ACC112 (cell line): ENCODE measurements around the gene BRIP1.
A peak's percentile ranks its signal among the peaks of the same experiment; 100 is the strongest.

Experiments
- H2AFZ ChIP-seq: fragments of 200-600 bp; sonication (generic); one replicate; pipeline ENCODE4 v1.6.0; 2017; ENCODE audit warnings: antibody characterized with exemption, low read length; ENCODE audit not compliant: unreplicated experiment
- H3K27ac ChIP-seq: fragments of 200-600 bp; sonication (generic); 2 replicates; pipeline ENCODE4 v1.5.1; 2014; ENCODE audit warnings: low read depth, mild to moderate bottlenecking, antibody characterized with exemption, low read length, moderate library complexity
- H3K27me3 ChIP-seq: fragments of 200-600 bp; sonication (generic); 2 replicates; pipeline ENCODE4 v1.6.1; 2014; ENCODE audit warnings: mild to moderate bottlenecking, antibody characterized with exemption, low read length, moderate library complexity, mixed read lengths; ENCODE audit not compliant: insufficient read depth
- H3K36me3 ChIP-seq: fragments of 200-600 bp; sonication (generic); 2 replicates; pipeline ENCODE4 v1.6.1; 2016; ENCODE audit warnings: mild to moderate bottlenecking, antibody characterized with exemption, low read length, moderate library complexity, mixed read lengths; ENCODE audit not compliant: insufficient read depth
- H3K4me1 ChIP-seq: fragments of 200-600 bp; sonication (generic); one replicate; pipeline ENCODE4 v1.6.1; 2016; ENCODE audit warnings: low read length, mixed read lengths; ENCODE audit not compliant: insufficient read depth, unreplicated experiment, control insufficient read depth
- H3K4me3 ChIP-seq: fragments of 200-600 bp; sonication (generic); 2 replicates; pipeline ENCODE4 v1.5.1; 2014; ENCODE audit warnings: mild to moderate bottlenecking, low read depth, low read length
- H3K79me2 ChIP-seq: fragments of 200-600 bp; sonication (generic); one replicate; pipeline ENCODE4 v1.6.0; 2016; ENCODE audit warnings: low read length; ENCODE audit not compliant: control insufficient read depth, unreplicated experiment, insufficient read depth

BRIP1 gene

DNA sequence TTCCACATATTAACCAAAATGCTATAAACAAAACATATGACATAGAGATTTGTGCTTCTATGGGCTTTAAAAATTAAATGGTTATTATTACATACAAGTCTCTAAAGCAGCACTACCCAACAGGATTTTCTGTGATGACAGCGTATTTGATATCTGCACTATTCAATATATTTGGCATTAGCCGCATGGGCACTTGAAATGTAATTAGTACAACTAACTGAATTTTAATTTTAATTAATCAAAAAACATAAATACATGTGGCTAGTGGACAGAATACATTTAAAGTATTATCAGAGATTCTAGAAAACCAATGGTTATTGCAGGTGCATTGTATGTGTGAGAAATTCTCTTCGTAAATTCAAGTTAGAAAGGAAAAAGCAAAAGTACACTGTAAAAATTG is 45.9 kb downstream of the BRIP1 start:
- H3K36me3 ChIP-seq, result peaks cover 23% of the 10 kb centered on the region
- no peaks in the 10 kb centered on the region for H3K79me2 ChIP-seq
- H3K4me3 ChIP-seq, result no peak overlapping the region

DNA sequence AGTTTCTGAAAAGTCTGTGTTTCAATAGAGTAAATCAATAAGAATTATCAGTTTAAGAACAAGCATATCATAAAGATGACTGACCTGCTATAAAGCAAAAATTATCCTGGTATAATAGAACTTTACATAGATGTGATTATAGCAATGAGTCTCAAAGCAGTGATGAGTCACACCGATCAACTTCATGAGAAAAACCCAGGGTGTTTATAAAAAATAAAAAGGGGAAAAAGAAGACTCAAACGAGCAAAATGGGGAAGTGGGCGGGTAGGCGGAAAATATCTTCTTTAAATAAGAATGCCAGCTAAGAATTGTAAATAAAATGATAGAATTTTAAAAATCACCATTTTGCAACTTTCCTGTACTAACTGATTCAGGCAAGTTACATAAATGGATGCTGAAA is 46.8 kb downstream of the BRIP1 start:
- no peak overlapping the region for H3K4me3 ChIP-seq
- peaks cover 17% of the 10 kb centered on the region for H3K36me3 ChIP-seq
- H3K4me1 ChIP-seq, result no peaks in the 10 kb centered on the region
- H3K79me2 ChIP-seq, result no peaks in the 10 kb centered on the region
- no peak overlapping the region for H3K27ac ChIP-seq
- no peak overlapping the region for H2AFZ ChIP-seq
- no peaks in the 10 kb centered on the region for H3K27me3 ChIP-seq

More for the DNA sequence above, 45.9 kb downstream of the BRIP1 start:
- H3K4me1 ChIP-seq, result no peaks in the 10 kb centered on the region
- H2AFZ ChIP-seq, result no peak overlapping the region
- H3K27me3 ChIP-seq, result no peaks in the 10 kb centered on the region
- no peak overlapping the region for H3K27ac ChIP-seq

DNA sequence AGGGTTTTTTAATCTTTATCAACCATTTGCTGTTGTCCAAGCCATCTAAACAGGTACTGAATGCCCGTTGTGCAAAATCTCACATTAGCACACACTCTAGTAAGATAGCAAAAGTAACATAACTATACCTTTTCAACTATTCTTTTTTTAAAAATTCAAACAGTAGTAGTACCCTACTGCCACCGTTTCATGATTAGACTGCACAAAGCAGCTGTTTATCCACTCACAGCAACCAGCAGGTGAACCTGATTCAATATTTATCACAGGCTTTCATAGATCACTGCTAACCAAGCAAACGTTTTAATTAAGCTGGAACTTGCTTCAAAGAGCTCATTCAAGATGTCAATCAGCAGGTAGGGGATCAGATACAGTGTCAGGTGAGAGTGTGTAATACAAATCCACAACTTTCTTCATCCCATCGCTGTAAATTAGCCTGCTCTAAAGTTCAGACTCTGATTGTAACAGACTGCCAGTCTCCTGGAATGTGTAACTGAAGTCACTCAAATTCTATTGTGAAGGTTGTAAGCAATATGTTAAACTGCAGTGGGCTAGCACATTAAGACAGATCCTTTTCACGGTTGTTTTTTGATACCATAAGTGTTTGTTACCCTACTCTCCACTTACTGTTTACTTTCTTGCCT is 47.3 kb downstream of the BRIP1 start:
- Histone ChIP-seq H3K4me3 (no peak overlapping the region), H3K4me1 (peaks cover under 1% of the 10 kb centered on the region), H3K79me2 (no peaks in the 10 kb centered on the region), H3K27ac (no peak overlapping the region), H3K27me3 (no peaks in the 10 kb centered on the region), H3K36me3 (peaks cover 13% of the 10 kb centered on the region), H2AFZ (no peak overlapping the region)

DNA sequence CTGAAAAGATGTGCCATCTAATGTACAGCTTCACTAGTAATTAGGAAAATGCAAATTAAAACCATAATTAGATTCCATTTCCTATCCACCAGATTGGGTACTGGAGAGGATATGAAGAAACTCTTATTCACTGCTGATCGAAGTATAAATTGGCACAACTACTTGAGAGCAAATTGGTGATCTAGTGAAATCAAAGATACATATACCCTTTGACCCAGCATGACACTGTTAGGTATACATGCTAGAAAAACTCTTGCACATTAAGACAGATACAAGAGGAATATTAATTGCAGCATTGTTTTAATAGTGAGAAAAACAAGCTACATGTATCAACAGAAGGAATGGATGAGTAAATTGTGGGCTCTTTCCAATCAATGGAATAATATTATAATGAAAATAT is 48.8 kb downstream of the BRIP1 start:
- H3K79me2 ChIP-seq, result no peaks in the 10 kb centered on the region
- H3K27ac ChIP-seq, result no peak overlapping the region
- no peaks in the 10 kb centered on the region for H3K27me3 ChIP-seq
- H2AFZ ChIP-seq, result no peak overlapping the region
- H3K4me1 ChIP-seq, result peaks cover 15% of the 10 kb centered on the region
- H3K4me3 ChIP-seq, result no peak overlapping the region
- peaks cover 5% of the 10 kb centered on the region; the same call in 1 of the 2 replicates for H3K36me3 ChIP-seq

DNA sequence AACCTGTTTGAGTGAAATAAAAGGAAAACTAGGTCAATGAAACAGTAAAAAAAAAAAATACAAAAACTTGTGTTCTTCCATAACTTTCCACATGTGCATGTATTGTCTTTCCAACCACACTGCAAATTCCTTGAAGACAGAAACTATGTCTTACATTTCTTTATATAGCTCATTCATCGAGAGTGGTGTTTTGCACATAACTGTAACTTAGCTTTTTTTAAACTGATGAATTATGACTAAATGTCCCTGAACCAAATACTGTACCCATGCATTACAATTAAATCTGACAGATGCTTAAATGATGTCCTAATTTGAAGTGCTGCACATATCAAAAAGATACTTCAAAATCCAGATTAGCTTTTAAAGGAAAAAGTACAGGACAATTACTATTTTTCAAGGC is 50.1 kb downstream of the BRIP1 start:
- H3K36me3 ChIP-seq, result peaks cover 5% of the 10 kb centered on the region; the same call in 1 of the 2 replicates
- H3K4me1 ChIP-seq, result peaks cover 18% of the 10 kb centered on the region
- H2AFZ ChIP-seq, result no peak overlapping the region

DNA sequence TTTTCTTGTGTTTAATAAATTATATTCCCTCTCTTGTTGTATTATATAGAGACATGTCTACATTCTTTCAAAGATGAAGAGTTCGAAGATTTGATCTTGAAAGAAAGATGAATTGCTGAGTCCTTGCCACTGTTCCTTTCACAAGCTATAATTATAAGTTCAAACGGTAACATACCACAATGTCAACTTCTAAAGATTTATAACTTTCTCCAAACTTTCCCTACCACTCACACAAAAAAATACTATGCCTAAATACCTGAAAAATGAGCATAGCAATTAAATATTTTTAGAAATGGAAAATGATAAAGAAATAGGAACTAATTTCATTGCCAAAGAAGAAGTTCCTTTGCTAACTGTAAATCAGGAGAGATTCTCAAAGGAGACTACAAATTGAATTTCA is 50.6 kb downstream of the BRIP1 start:
- Histone ChIP-seq H3K27ac (no peak overlapping the region), H3K36me3 (peaks cover 5% of the 10 kb centered on the region; the same call in 1 of the 2 replicates), H3K79me2 (no peaks in the 10 kb centered on the region), H3K4me1 (peaks cover 18% of the 10 kb centered on the region), H3K4me3 (no peak overlapping the region), H3K27me3 (no peaks in the 10 kb centered on the region), H2AFZ (no peak overlapping the region)

More for the DNA sequence above, 50.1 kb downstream of the BRIP1 start:
- Histone ChIP-seq H3K4me3 (no peak overlapping the region), H3K79me2 (no peaks in the 10 kb centered on the region), H3K27ac (no peak overlapping the region), H3K27me3 (no peaks in the 10 kb centered on the region)

DNA sequence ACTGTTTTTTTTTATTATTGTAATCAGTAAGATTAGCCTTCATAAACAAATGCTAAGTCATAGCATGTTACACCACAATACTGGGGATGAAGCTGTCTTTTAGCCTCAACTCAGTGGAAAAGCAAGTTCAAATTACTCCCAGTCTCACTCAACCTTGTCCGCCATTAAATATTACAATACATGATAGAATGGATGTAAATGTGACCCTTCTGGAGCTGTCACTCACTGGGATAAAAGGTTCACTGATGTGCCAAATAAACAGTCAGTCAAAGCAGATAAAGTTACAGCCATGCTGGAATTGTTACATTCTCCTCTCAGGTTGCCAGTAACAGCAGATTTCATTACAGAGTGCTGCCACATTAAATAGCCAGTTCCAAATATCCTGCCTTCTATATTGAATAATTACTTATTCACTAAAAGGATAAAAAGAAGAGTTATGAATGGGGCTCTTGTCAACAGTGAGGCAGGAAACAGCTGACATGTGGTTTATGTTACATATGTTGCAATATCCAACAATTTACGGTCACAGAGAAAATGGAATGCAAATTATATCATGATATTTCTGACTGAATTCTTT is 53.4 kb downstream of the BRIP1 start:
- H3K4me3 ChIP-seq, result no peak overlapping the region
- H2AFZ ChIP-seq, result no peak overlapping the region

DNA sequence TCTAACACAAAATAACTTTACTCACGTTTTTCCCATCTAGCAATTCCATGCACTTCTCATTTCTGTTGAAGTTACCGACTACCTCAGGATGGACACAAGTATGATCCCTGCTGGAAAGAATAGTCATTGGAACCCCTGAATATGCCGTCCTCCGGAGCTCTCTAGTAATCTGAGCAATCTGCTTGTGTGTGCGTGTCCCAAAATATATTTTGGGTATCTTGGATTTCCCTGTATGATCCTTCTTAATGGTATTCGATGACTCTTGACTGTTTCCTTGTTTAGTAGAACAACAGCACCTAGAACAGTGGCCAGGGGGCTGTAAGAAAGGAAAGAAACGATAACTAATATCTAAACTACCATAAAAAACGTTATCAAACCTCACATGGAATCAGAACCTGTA is 54.9 kb downstream of the BRIP1 start:
- Histone ChIP-seq H3K4me1 (peaks cover 36% of the 10 kb centered on the region), H3K27ac (no peak overlapping the region), H2AFZ (no peak overlapping the region), H3K4me3 (no peak overlapping the region), H3K27me3 (no peaks in the 10 kb centered on the region), H3K79me2 (no peaks in the 10 kb centered on the region), H3K36me3 (no peaks in the 10 kb centered on the region)

More for the DNA sequence above, 53.4 kb downstream of the BRIP1 start:
- H3K4me1 ChIP-seq, result peaks cover 36% of the 10 kb centered on the region
- peak overlapping the region; percentile 14 for H3K27ac ChIP-seq
- no peaks in the 10 kb centered on the region for H3K36me3 ChIP-seq
- H3K27me3 ChIP-seq, result no peaks in the 10 kb centered on the region
- no peaks in the 10 kb centered on the region for H3K79me2 ChIP-seq

DNA sequence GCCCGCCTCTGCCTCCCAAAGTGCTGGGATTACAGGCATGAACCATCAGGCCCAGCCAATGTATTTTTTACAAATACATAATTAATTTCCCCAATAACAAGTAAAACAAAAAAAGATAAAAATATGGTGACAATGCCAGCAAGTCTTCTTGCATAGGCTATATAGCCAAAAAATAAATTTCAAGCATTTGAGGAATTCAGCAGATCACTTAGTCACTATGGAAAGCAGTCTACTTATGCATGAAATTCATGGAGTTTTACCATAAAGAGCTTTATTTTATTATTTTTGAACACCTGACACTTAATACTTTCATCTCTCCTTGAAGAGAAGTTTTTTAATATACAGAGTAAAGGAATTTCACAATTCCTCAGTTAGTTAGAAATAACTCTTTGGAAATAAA is 56.4 kb downstream of the BRIP1 start:
- Histone ChIP-seq H3K4me1 (peaks cover 36% of the 10 kb centered on the region), H3K27me3 (no peaks in the 10 kb centered on the region), H3K27ac (no peak overlapping the region), H3K36me3 (no peaks in the 10 kb centered on the region), H3K4me3 (no peak overlapping the region), H3K79me2 (no peaks in the 10 kb centered on the region), H2AFZ (no peak overlapping the region)

DNA sequence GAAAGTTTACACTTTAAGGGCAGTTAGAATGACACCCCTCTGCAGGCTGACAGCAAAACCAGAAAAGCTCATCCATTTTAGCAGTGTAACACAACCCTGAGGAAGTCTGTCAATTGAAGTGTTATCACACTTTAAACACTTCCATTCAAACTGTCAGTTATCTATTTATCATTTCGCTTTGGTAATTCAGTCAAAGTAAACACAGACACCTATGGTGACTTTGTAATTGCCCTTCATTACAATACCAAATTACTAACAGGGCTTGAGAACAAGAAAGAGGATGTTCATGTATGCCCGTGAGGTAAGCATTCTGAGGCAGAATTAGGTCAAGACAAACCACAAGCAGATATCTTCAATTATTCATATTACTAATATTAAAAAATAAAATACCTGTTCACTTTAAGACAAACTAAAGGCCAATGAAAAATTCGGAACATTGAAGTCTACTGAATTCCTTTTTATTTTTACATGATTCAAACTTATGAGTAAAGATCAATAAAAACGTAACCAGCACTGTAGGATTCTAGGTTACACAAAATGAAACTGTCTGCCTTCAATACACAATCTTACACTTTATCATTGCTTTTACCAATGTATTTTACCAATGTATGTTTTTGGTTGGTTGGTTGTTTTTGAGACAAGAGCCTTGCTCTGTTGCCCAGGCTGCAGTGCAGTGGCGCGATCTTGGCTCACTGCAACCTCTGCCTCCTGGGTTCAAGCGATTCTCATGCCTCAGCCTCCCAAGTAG is 57.1 kb downstream of the BRIP1 start:
- no peaks in the 10 kb centered on the region for H3K36me3 ChIP-seq
- no peak overlapping the region for H3K4me3 ChIP-seq
- H3K4me1 ChIP-seq, result peaks cover 36% of the 10 kb centered on the region
- H2AFZ ChIP-seq, result no peak overlapping the region
- H3K27ac ChIP-seq, result peak overlapping the region; percentile 61
- no peaks in the 10 kb centered on the region for H3K27me3 ChIP-seq
- no peaks in the 10 kb centered on the region for H3K79me2 ChIP-seq

DNA sequence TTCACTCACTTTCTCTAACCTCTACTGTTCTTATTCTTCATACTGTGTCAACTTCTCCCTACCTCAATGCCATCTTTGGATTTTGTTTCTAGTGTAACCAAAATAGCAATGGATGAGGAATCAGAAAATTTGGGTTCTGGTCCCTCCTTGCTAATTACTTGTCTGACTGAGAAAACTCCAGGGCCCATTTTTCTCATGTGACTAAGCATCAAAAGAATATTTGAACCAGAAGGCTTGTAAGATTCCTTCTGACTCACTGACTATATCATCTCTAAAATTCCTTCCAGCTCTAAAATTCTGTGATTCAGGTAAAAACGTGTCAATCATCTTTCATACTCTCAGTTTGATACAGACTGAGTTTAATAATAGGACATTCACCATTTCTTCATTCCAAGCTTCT is 57.9 kb downstream of the BRIP1 start:
- Histone ChIP-seq H3K79me2 (no peaks in the 10 kb centered on the region), H3K4me1 (peaks cover 30% of the 10 kb centered on the region), H3K36me3 (no peaks in the 10 kb centered on the region), H3K27me3 (no peaks in the 10 kb centered on the region), H3K27ac (peak overlapping the region; percentile 61), H2AFZ (peak overlapping the region; percentile 12), H3K4me3 (no peak overlapping the region)
